GM19395 (cell line): Measurements from ENCODE around the gene CYYR1.

ENCODE experiments used
- ATAC-seq: cut with Tn5 transposase; IDR thresholded peaks from one replicate; pipeline ENCODE4 v1.9.1; 2021; ENCODE audit warnings: mild to moderate bottlenecking, moderate library complexity; ENCODE audit not compliant: unreplicated experiment

Gene CYYR1

DNA sequence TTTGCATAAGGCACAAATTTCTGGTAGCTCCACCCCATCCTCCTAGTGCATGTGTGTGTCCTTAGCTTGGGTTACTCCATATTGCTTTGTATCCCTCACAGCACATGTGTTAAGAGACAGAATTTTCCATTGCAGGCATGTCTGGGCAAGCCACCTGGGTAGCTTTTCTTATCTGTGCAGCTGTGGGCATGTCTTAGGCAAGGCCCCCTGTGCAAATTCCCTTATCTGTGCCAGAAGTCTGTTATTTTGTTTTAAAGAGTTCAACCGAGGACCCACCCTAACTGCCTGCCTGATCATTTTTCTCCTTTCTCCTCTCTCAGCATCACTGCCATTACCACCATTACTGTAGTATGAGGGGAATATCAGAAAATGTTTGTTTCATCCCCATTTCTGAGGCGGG, 131.9 kb downstream of the CYYR1 start:
- no peak for ATAC-seq

DNA sequence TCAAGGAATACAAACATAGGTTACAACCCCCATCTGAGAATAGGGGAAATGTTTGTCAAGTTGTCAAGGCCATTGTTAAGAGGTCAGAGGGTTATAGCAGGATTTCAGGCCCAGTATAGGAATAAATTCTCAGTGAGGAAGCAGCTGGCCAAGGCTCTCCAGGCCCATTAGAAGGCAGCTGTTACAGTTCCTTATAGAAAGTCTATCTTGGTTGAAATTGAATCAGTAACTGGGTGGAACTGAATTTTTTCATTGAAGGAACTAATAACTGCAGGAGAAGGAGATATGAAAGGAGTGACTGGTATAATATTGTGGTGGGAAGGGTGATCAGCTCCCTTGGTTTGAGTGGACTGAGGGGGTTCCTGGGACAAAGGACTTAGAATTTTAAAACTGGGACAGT, 134.1 kb downstream of the CYYR1 start:
- ATAC-seq, result no peak

GRCh38 chr21:26437326-26438009, 135.6 kb downstream of the CYYR1 start:
- no peak for ATAC-seq

GRCh38 chr21:26433386-26433785, 139.7 kb downstream of the CYYR1 start:
- no peak for ATAC-seq

DNA sequence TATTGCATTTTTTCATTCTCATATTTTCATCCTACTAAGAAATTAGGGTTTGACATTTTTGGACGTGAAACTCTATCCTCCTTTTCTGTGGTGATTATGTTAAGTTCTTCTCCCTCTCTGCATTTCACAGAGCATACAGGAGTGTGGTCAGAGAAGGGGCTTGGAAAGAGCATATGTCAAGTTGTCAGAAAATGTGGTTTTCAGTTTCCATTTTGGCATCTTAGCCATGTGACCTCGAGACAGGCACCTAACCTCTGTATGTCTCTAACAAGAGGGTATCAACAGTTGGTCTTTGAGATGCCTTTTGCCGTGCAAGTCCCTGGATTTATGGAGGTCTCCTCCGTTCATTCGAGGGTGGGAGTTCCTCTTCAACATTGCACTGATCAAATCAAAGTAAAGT, 140.7 kb downstream of the CYYR1 start:
- no peak for ATAC-seq

DNA sequence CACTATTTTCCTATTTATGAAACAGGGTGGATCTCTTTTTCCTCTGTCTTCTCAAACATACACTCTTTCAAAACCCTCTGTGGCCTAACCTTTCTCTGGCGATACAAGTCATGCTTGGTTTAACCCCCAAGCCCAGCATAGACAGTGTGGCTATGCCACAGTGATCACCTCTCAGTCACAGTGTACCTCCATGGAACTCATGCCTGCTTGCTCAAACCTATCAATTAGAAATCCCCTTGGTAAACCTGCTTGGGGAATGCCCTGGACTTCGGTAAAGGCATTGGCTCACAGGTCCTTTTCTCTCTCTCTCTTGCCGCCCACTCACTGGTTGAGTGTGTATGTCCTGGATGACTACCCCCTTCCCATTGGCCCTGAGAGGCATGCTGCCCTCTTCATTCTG, 147.5 kb downstream of the CYYR1 start:
- ATAC-seq, result no peak

GRCh38 chr21:26423511-26423910, 149.6 kb downstream of the CYYR1 start:
- ATAC-seq, result no peak

DNA sequence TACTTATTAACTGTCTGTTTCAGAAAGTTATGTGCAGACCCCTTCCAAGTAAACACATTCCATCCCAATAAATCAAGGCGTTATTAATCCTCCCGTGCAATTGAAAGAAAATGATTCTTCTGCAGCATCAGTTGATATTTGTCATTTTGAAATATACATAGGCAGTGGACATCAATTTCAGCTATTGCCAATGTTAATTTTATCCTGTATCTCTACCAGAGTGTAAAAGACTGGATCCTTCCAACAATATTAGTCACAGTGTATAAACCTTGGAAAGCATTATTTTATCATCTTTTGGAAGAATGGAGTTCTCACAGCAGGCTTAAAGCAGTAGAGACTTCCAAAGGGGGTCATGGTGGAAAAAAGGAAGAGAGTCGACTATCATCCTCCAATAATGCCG, 150.4 kb downstream of the CYYR1 start:
- ATAC-seq, result no peak

GRCh38 chr21:26422138-26422537, 150.9 kb downstream of the CYYR1 start:
- ATAC-seq, result no peak

DNA sequence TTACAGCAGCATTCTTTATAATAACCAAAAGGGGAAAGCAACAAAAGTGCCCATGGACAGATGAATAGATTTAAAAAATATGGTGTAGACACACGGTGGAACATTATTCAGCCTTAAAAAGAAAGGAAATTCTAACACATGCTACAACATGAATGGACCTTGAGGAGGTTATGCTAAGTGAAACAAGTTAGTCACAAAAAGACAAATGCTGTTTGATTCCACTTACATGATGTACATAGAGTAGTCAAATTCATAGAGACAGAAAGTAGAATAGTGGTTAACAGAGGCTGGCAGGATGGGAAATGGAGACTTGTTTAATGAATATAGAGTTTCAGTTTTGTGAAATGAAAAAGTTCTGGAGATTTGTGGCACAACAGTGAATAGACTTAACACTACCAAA, 151.4 kb downstream of the CYYR1 start:
- no peak for ATAC-seq
